Neural cell (in vitro differentiated cells): ENCODE measurements around the gene TMEM30A. TPM values are rescaled to one million over a fixed set of nuclear protein-coding genes. Genes with fewer than 3 reads are reported as not detected.

Experiments
- H2AFZ ChIP-seq: fragments of 200-600, 300-800 bp; sonication (generic), shearing (Covaris generic); 2 replicates; pipeline ENCODE4 v1.6.0; 2014; ENCODE audit warnings: low read depth, mild to moderate bottlenecking, antibody characterized with exemption, low read length, moderate library complexity
- H3F3A ChIP-seq: fragments of 200-600 bp; shearing (Covaris generic); 2 replicates; pipeline ENCODE4 v1.6.1; 2016; ENCODE audit warnings: mild to moderate bottlenecking, moderate library complexity, mixed read lengths, antibody characterized with exemption, low read length; ENCODE audit not compliant: insufficient read depth, poor library complexity, severe bottlenecking
- H3K27ac ChIP-seq: fragments of 200-600, 300-800 bp; sonication (generic), shearing (Covaris generic); 2 replicates; pipeline ENCODE4 v1.5.1; 2014; ENCODE audit warnings: mild to moderate bottlenecking, low read length, moderate library complexity
- H3K27me3 ChIP-seq: fragments of 300-800, 200-600 bp; sonication (generic), shearing (Covaris generic); 2 replicates; pipeline ENCODE4 v1.6.0; 2014; ENCODE audit warnings: mild to moderate bottlenecking, low read depth, low read length, moderate library complexity; ENCODE audit not compliant: insufficient read depth
- H3K36me3 ChIP-seq: fragments of 300-800, 200-600 bp; sonication (generic), shearing (Covaris generic); 2 replicates; pipeline ENCODE4 v1.5.1; 2014; ENCODE audit warnings: mild to moderate bottlenecking, antibody characterized with exemption, low read length, moderate library complexity; ENCODE audit not compliant: insufficient read depth
- H3K4me2 ChIP-seq: fragments of 300-800, 200-600 bp; sonication (generic), shearing (Covaris generic); 2 replicates; pipeline ENCODE4 v1.6.0; 2014; ENCODE audit warnings: mild to moderate bottlenecking, low read length
- H3K4me3 ChIP-seq: fragments of 300-800, 200-600 bp; sonication (generic), shearing (Covaris generic); 2 replicates; pipeline ENCODE4 v1.5.1; 2014; ENCODE audit warnings: mild to moderate bottlenecking, low read length, moderate library complexity
- H3K79me2 ChIP-seq: fragments of 200-600 bp; shearing (Covaris generic); replicated peaks from 2 replicates; pipeline ENCODE4 v1.6.0; 2014; ENCODE audit warnings: mild to moderate bottlenecking, low read length, moderate library complexity; ENCODE audit not compliant: insufficient read depth
- H3K9ac ChIP-seq: fragments of 300-800, 200-600 bp; sonication (generic), shearing (Covaris generic); 2 replicates; pipeline ENCODE4 v1.6.1; 2016; ENCODE audit warnings: mild to moderate bottlenecking, low read length, mixed read lengths
- H3K9me2 ChIP-seq: fragments of 200-600 bp; shearing (Covaris generic); 2 replicates; pipeline ENCODE4 v1.6.1; 2016; ENCODE audit warnings: mild to moderate bottlenecking, low read length, mixed read lengths; ENCODE audit not compliant: insufficient read depth
- H3K9me3 ChIP-seq: fragments of 200-600, 300-800 bp; sonication (generic), shearing (Covaris generic); 2 replicates; pipeline ENCODE4 v1.6.1; 2016; ENCODE audit warnings: mild to moderate bottlenecking, mixed run types, low read length, moderate library complexity, mixed read lengths
- H4K20me1 ChIP-seq: fragments of 200-600 bp; shearing (Covaris generic); 2 replicates; pipeline ENCODE4 v1.6.1; 2016; ENCODE audit warnings: mild to moderate bottlenecking, mixed run types; ENCODE audit not compliant: insufficient read depth
- CTCF ChIP-seq: fragments of 450-650 bp; IDR thresholded peaks from 2 replicates; pipeline ENCODE4 v1.5.1; 2014; ENCODE audit warnings: antibody characterized with exemption, mild to moderate bottlenecking, moderate library complexity; ENCODE audit not compliant: poor library complexity, severe bottlenecking
- EP300 ChIP-seq: fragments of 450-650 bp; conservative IDR thresholded peaks from 2 replicates; pipeline ENCODE4 v1.6.1; 2014; ENCODE audit warnings: antibody characterized with exemption, mild to moderate bottlenecking, moderate library complexity; ENCODE audit not compliant: poor library complexity, severe bottlenecking
- EZH2 ChIP-seq: fragments of 200-600, 300-800 bp; shearing (Covaris generic), sonication (generic); IDR thresholded peaks from 2 replicates; pipeline ENCODE4 v1.6.1; 2014; ENCODE audit warnings: antibody characterized with exemption, low read length, borderline replicate concordance, mild to moderate bottlenecking; ENCODE audit not compliant: insufficient read depth, poor library complexity, severe bottlenecking
- MXI1 ChIP-seq: fragments of 450-650 bp; conservative IDR thresholded peaks from 2 replicates; pipeline ENCODE4 v1.6.1; 2014; ENCODE audit warnings: antibody characterized with exemption, mild to moderate bottlenecking; ENCODE audit not compliant: poor library complexity, severe bottlenecking
- POLR2AphosphoS5 ChIP-seq: IDR thresholded peaks from 2 replicates; pipeline ENCODE4 v1.6.1; 2012
- RAD21 ChIP-seq: fragments of 450-650 bp; conservative IDR thresholded peaks from 2 replicates; pipeline ENCODE4 v1.6.1; 2014; ENCODE audit warnings: antibody characterized with exemption, mild to moderate bottlenecking, moderate library complexity
- SMC3 ChIP-seq: fragments of 450-650 bp; conservative IDR thresholded peaks from 2 replicates; pipeline ENCODE4 v1.6.1; 2014; ENCODE audit warnings: antibody characterized with exemption, mild to moderate bottlenecking, moderate library complexity; ENCODE audit not compliant: poor library complexity
- TAF1 ChIP-seq: IDR thresholded peaks from 2 replicates; pipeline ENCODE4 v1.6.1; 2012; ENCODE audit warnings: low read depth
- polyA plus RNA-seq: library from polyadenylated mRNA; depleted of rRNA; stranded (reverse); fragments of >200 nt; gene quantifications from 2 replicates; pipeline ENCODE4 v1.2.3, GENCODE V29; 2014

The TMEM30A gene
- polyA plus RNA-seq, 1 donor from 2014 or later: 110 TPM

- Histone ChIP-seq H3K4me2 (peak overlapping the region; percentile 27), H4K20me1 (no peaks in the 10 kb centered on the region), H3K79me2 (no peaks in the 10 kb centered on the region), H2AFZ (no peak overlapping the region), H3K27ac (no peak overlapping the region), H3K36me3 (no peaks in the 10 kb centered on the region), H3K27me3 (peaks cover 63% of the 10 kb centered on the region), H3F3A (no peaks in the 10 kb centered on the region), H3K9ac (no peak overlapping the region), H3K9me3 (no peaks in the 10 kb centered on the region), H3K4me3 (peak overlapping the region; percentile 50), H3K9me2 (no peaks in the 10 kb centered on the region)
- TF ChIP-seq RAD21 (peak; percentile 98), TAF1 (no peak), POLR2AphosphoS5 (no peak), EZH2 (no peak), EP300 (no peak), SMC3 (peak; percentile 97), MXI1 (no peak), CTCF (peak; percentile 95)
Measured at GRCh38 chr6:75208298-75209183, 76.1 kb downstream of the TMEM30A start.

DNA sequence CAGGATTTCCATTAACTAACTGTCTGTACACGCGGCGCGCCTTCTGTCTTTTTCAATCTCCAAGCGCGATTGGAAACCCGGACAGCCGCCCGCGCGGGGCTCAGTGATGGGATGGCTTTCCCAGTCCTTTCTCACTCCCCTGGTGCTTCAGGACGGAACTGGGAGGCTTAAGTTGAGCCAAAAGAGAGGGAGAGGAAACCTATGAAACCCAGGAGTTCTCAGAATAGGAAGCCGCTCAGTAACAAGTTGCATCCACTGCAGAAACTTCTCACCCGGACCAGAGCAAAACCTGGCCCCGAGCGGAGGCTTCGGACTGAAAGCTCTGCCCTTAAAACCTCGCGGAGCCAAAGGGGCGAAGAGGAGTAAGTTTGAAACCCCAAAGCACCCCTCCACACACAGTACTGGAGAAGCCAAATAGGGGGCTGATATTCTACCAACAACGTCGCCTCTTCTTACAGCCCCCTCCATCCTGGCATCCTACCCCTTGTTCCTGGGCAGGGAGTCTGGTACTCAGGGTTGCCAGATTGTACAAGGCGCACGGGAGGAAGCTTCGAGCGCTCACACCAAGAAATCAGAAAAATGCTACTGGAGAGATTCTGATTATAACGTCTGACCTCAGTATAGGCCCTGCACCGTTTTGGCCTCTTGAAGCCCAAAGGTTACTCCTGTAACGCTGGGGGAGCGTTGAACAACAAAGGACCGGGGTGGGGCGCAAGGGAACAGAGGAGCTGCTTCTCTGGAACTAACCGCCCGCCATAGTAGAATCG lies 77.8 kb downstream of the TMEM30A start:
- H3K27me3 ChIP-seq: peaks cover 81% of the 10 kb centered on the region
- H2AFZ ChIP-seq: no peak overlapping the region
- no peak overlapping the region for H3K9ac ChIP-seq
- H4K20me1 ChIP-seq: no peaks in the 10 kb centered on the region
- peak overlapping the region; percentile 98 for H3K4me2 ChIP-seq
- no peaks in the 10 kb centered on the region for H3F3A ChIP-seq
- no peaks in the 10 kb centered on the region for H3K36me3 ChIP-seq
- H3K27ac ChIP-seq: no peak overlapping the region
- H3K9me2 ChIP-seq: no peaks in the 10 kb centered on the region
- no peak for TF ChIP-seq EP300
- TF ChIP-seq EZH2: no peak
- TF ChIP-seq RAD21: no peak
- TF ChIP-seq SMC3: no peak
- H3K79me2 ChIP-seq: no peaks in the 10 kb centered on the region
- no peaks in the 10 kb centered on the region for H3K9me3 ChIP-seq
- H3K4me3 ChIP-seq: peak overlapping the region; percentile 69
